Keratinocyte (primary cell): Measurements from ENCODE around the gene C1orf174. TPM values are rescaled to one million over a fixed set of nuclear protein-coding genes. Genes with fewer than 3 reads are reported as not detected.

Experiments used
- DNase-seq: peaks from one replicate; pipeline ENCODE4 v3.0.0-alpha.2; 2011; ENCODE audit warnings: low read depth, missing footprints, low spot score
- FAIRE-seq: peaks from 2 replicates; lab custom pipeline; 2011; peaks lifted over from hg19 to GRCh38; lab: Jason Lieb, UNC
- H2AFZ ChIP-seq: 2 replicates; pipeline ENCODE4 v1.6.0; 2012; ENCODE audit warnings: low read length, control low read depth, inconsistent platforms; ENCODE audit not compliant: control insufficient read depth
- H3K27ac ChIP-seq: 2 replicates; pipeline ENCODE4 v1.5.1; 2011; ENCODE audit warnings: low read length; ENCODE audit not compliant: control insufficient read depth, insufficient read depth
- H3K27me3 ChIP-seq: 3 replicates; pipeline ENCODE4 v1.6.0; 2011; ENCODE audit warnings: low read length; ENCODE audit not compliant: control insufficient read depth, insufficient read depth; ENCODE audit errors: extremely low read depth
- H3K36me3 ChIP-seq, 2 experiments: 2 replicates in 1 of 2; 3 replicates in 1 of 2; pipeline ENCODE4 v1.5.1; 2011; ENCODE audit warnings: low read length in 2 of 2, mild to moderate bottlenecking in 1 of 2; ENCODE audit not compliant: control insufficient read depth in 2 of 2, insufficient read depth in 2 of 2; ENCODE audit errors: extremely low read depth in 1 of 2
- H3K4me1 ChIP-seq: 3 replicates; pipeline ENCODE4 v1.5.1; 2011; ENCODE audit warnings: low read length; ENCODE audit not compliant: control insufficient read depth, insufficient read depth; ENCODE audit errors: extremely low read depth
- H3K4me2 ChIP-seq: 3 replicates; pipeline ENCODE4 v1.6.0; 2011; ENCODE audit warnings: low read depth, low read length; ENCODE audit not compliant: control insufficient read depth, insufficient read depth; ENCODE audit errors: extremely low read depth
- H3K4me3 ChIP-seq, 3 experiments: fragments of 200-600 bp in 1 of 3; sonication (generic) in 1 of 3; 2 replicates in 2 of 3; 3 replicates in 1 of 3; pipeline ENCODE4 v1.5.1; 2011 to 2016; ENCODE audit warnings: low read length in 3 of 3, mild to moderate bottlenecking in 3 of 3, control low read depth in 2 of 3, inconsistent platforms in 1 of 3, low read depth in 1 of 3, mixed read lengths in 1 of 3, mixed run types in 1 of 3, moderate library complexity in 1 of 3; ENCODE audit not compliant: control insufficient read depth in 2 of 3, insufficient read depth in 2 of 3; ENCODE audit errors: extremely low read depth in 1 of 3
- H3K79me2 ChIP-seq: 2 replicates; pipeline ENCODE4 v1.6.0; 2012; ENCODE audit warnings: low read length; ENCODE audit not compliant: control insufficient read depth, insufficient read depth
- H3K9ac ChIP-seq: 3 replicates; pipeline ENCODE4 v1.6.0; 2011; ENCODE audit warnings: low read length; ENCODE audit not compliant: control insufficient read depth, insufficient read depth; ENCODE audit errors: extremely low read depth
- H3K9me1 ChIP-seq: 3 replicates; pipeline ENCODE4 v1.6.0; 2011; ENCODE audit warnings: low read length; ENCODE audit not compliant: control insufficient read depth, insufficient read depth; ENCODE audit errors: extremely low read depth
- H3K9me3 ChIP-seq: 2 replicates; pipeline ENCODE4 v1.5.1; 2012; ENCODE audit warnings: low read depth, low read length; ENCODE audit not compliant: control insufficient read depth
- H4K20me1 ChIP-seq: 3 replicates; pipeline ENCODE4 v1.6.0; 2011; ENCODE audit warnings: low read length; ENCODE audit not compliant: control insufficient read depth, insufficient read depth; ENCODE audit errors: extremely low read depth
- CTCF ChIP-seq, 3 experiments: IDR thresholded peaks in 1 of 3; conservative IDR thresholded peaks in 1 of 3; optimal IDR thresholded peaks in 1 of 3; 2 replicates in 2 of 3; 3 replicates in 1 of 3; pipeline versions ENCODE3 to v1.5.1; 2011; ENCODE audit warnings: low read length in 3 of 3, mild to moderate bottlenecking in 3 of 3, moderate library complexity in 2 of 3, control low read depth in 1 of 3, inconsistent platforms in 1 of 3; ENCODE audit not compliant: insufficient read depth in 2 of 3; ENCODE audit errors: extremely low read depth in 1 of 3
- EZH2 ChIP-seq: IDR thresholded peaks from one replicate; pipeline ENCODE4 v1.6.1; 2012; ENCODE audit warnings: inconsistent platforms, mild to moderate bottlenecking, low read length, moderate library complexity
- dilution Hi-C: fragments of 300-500 bp; cut with MboI; formaldehyde crosslinking; loops from one replicate; pipeline ENCODE4 v1.7.0; 2020; ENCODE audit warnings: low sequenced_read_pairs; ENCODE audit not compliant: extremely low pct_ligation_motif_present
- polyA plus RNA-seq, 5 experiments: library from polyadenylated mRNA; depleted of rRNA in 3 of 5; stranded (reverse) in 3 of 5; stranded (forward) in 1 of 5; unstranded in 1 of 5; fragments of >200 nt; gene quantifications; 1 replicate in 1 of 5; 2 replicates in 3 of 5; 3 replicates in 1 of 5; pipeline versions ENCODE4 v1.2.1 to v1.2.3, GENCODE V29; 2011 to 2012; ENCODE audit warnings: missing spikeins in 2 of 5, low read depth in 1 of 5, low replicate concordance in 1 of 5

The C1orf174 gene
- polyA plus RNA-seq, 1 donor (not counting 4 experiments of a cell fraction or from before 2014, with no cell fraction given) = 26.8 TPM

GRCh38 chr1:3852091-3852490 is 48.0 kb downstream of the C1orf174 start:
- H4K20me1 ChIP-seq = no peaks in the 10 kb centered on the region
- TF ChIP-seq CTCF (optimal IDR thresholded peaks at IDR 0.05 in 1 of 3, IDR thresholded peaks at IDR 0.05 in 1 of 3, conservative IDR thresholded peaks at IDR 0.05 in 1 of 3; ENCODE audit: extremely low read depth in 1 of 3, insufficient read depth in 2 of 3, low read length in 3 of 3) (no peak), EZH2 (no peak)
- no peak overlapping the region for H3K4me3 ChIP-seq
- no peak for FAIRE-seq
- no peak for DNase-seq
- H3K79me2 ChIP-seq = peaks cover 36% of the 10 kb centered on the region
- H3K27me3 ChIP-seq = no peaks in the 10 kb centered on the region
- peaks cover 9% of the 10 kb centered on the region for H3K4me1 ChIP-seq
- H3K27ac ChIP-seq = no peak overlapping the region
- H3K9ac ChIP-seq = no peak overlapping the region
- H3K4me2 ChIP-seq = no peak overlapping the region
- no peaks in the 10 kb centered on the region for H3K9me3 ChIP-seq
- H3K9me1 ChIP-seq = peaks cover 4% of the 10 kb centered on the region
- dilution Hi-C loops = no loop called here
- peaks cover 9 to 15% of the 10 kb centered on the region in 2 experiments for H3K36me3 ChIP-seq
- H2AFZ ChIP-seq = no peak overlapping the region

- FAIRE-seq (no peak), DNase-seq (no peak)
- no peak overlapping the region for H3K4me2 ChIP-seq
- H3K27ac ChIP-seq = no peak overlapping the region
- no peak overlapping the region for H3K9ac ChIP-seq
- no peaks in the 10 kb centered on the region for H3K9me3 ChIP-seq
- H3K4me3 ChIP-seq = no peak overlapping the region
- H3K36me3 ChIP-seq = peaks cover 9 to 19% of the 10 kb centered on the region in 2 experiments
- no peak for TF ChIP-seq CTCF (optimal IDR thresholded peaks at IDR 0.05 in 1 of 3, IDR thresholded peaks at IDR 0.05 in 1 of 3, conservative IDR thresholded peaks at IDR 0.05 in 1 of 3; ENCODE audit: extremely low read depth in 1 of 3, insufficient read depth in 2 of 3, low read length in 3 of 3)
- TF ChIP-seq EZH2 = no peak
- no peak overlapping the region for H2AFZ ChIP-seq
- peaks cover 33% of the 10 kb centered on the region for H3K79me2 ChIP-seq
- dilution Hi-C loops = no loop called here
- H3K9me1 ChIP-seq = peaks cover 4% of the 10 kb centered on the region
- no peaks in the 10 kb centered on the region for H3K27me3 ChIP-seq
- H3K4me1 ChIP-seq = peaks cover 9% of the 10 kb centered on the region
- H4K20me1 ChIP-seq = no peaks in the 10 kb centered on the region
These were observed 48.8 kb downstream of the C1orf174 start for GRCh38 chr1:3851292-3851691.
